C4-2B (cell line): ENCODE results near the gene C4orf50.

Source experiments
- ZFX ChIP-seq: fragments of 450-650 bp; IDR thresholded peaks from 2 replicates; pipeline ENCODE4 v1.6.1; 2017
- TF ChIP-seq, protein P1 (sequence below): fragments of 450-650 bp; conservative IDR thresholded peaks from 2 replicates; pipeline ENCODE4 v1.5.1; 2017; ENCODE audit warnings: mild to moderate bottlenecking

DNA sequence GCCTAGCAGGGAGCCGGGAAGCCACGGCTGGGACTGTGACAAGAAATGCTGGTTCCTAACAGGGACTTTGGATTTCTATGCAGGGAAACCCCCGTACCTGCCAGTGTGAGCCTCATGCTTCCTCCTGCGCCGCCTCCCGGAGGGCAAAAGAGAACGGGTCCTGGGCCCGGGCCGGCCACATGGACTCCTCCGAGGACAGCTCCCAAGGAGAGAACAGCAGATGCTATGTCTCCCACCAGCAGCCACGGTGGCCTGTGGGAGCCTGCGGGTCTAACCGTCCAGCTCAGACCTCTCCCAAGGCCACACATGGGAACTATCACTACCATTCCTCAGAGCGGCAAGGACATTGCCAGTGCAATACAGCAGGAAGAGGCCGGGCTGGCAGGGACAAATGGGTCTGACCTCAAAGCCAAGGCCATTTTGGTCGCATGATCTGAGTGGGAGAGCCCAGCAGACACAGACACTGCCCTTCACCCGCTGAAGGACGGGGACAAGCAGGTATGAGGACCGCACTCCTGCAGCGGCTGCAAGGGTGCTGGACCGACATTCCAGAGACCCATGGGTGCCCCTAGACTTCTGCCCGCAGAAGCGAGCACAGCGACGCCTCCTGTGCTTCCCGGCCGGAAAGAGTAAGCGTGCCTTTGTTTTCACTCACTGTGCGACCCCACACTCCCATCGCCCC is 4.5 kb upstream of the C4orf50 start:
- TF ChIP-seq, protein P1, sequence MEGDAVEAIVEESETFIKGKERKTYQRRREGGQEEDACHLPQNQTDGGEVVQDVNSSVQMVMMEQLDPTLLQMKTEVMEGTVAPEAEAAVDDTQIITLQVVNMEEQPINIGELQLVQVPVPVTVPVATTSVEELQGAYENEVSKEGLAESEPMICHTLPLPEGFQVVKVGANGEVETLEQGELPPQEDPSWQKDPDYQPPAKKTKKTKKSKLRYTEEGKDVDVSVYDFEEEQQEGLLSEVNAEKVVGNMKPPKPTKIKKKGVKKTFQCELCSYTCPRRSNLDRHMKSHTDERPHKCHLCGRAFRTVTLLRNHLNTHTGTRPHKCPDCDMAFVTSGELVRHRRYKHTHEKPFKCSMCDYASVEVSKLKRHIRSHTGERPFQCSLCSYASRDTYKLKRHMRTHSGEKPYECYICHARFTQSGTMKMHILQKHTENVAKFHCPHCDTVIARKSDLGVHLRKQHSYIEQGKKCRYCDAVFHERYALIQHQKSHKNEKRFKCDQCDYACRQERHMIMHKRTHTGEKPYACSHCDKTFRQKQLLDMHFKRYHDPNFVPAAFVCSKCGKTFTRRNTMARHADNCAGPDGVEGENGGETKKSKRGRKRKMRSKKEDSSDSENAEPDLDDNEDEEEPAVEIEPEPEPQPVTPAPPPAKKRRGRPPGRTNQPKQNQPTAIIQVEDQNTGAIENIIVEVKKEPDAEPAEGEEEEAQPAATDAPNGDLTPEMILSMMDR: no peak
- no peak for TF ChIP-seq ZFX
